Naive thymus-derived CD8-positive, alpha-beta T cell (primary cell): ENCODE data around the gene CRYBB1. TPM values are rescaled to one million over a fixed set of nuclear protein-coding genes. Genes with fewer than 3 reads are reported as not detected.
A peak's percentile ranks its signal among the peaks of the same experiment; 100 is the strongest.

ENCODE experiments used
- ATAC-seq, 2 donors: fragments of 150-1000 bp; cut with Tn5 transposase in 1 of 2; sonication (Bioruptor Pico), chemical (Tn5 transposase) in 1 of 2; 1 replicate in 1 of 2; 2 replicates in 1 of 2; pipeline ENCODE4 v1.10.0; 2021; ENCODE audit warnings: mild to moderate bottlenecking in 2 of 2, moderate library complexity in 2 of 2
- POLR2A ChIA-PET: fragments of 350-600 bp; sonication (Branson Sonifier 250); formaldehyde crosslinking; loops from one replicate; lab custom pipeline; 2021; ENCODE audit warnings: antibody characterized with exemption; lab: Charles Lee
- DNase-seq, 10 donors: peaks; one replicate each; pipeline versions ENCODE4 v3.0.0 to v3.0.0-alpha.2; 2020 to 2022
- H3K27ac Mint-ChIP-seq, 10 donors: one replicate each; pipeline ENCODE4 v1.8.0; 2020 to 2022; ENCODE audit warnings: mild to moderate bottlenecking in 10 of 10, mixed read lengths in 10 of 10, moderate library complexity in 4 of 10, inconsistent platforms in 1 of 10
- H3K27me3 Mint-ChIP-seq, 5 donors: one replicate each; pipeline ENCODE4 v1.8.0; 2021 to 2022; ENCODE audit warnings: mixed read lengths in 5 of 5
- H3K36me3 Mint-ChIP-seq, 3 donors: one replicate each; pipeline ENCODE4 v1.8.0; 2020 to 2022; ENCODE audit warnings: mixed read lengths in 3 of 3, mild to moderate bottlenecking in 2 of 3, inconsistent platforms in 1 of 3
- H3K4me1 Mint-ChIP-seq, 4 donors: one replicate each; pipeline ENCODE4 v1.8.0; 2021 to 2022; ENCODE audit warnings: mixed read lengths in 4 of 4
- H3K4me3 Mint-ChIP-seq, 10 donors: one replicate each; pipeline ENCODE4 v1.8.0; 2020 to 2022; ENCODE audit warnings: mild to moderate bottlenecking in 10 of 10, mixed read lengths in 10 of 10, moderate library complexity in 6 of 10, inconsistent platforms in 1 of 10
- H3K9me3 Mint-ChIP-seq, 9 donors: one replicate each; pipeline ENCODE4 v1.8.0; 2020 to 2022; ENCODE audit warnings: mixed read lengths in 9 of 9, mild to moderate bottlenecking in 3 of 9, inconsistent platforms in 1 of 9, moderate library complexity in 1 of 9
- polyA plus RNA-seq, 3 donors: library from polyadenylated mRNA; unstranded; fragments of 300-500 nt; fragmentation: Illumina TruSeq; gene quantifications; one replicate each; pipeline ENCODE4 v1.2.3, GENCODE V29; 2021
- total RNA-seq, 8 experiments: library from RNA in 2 of 8; stranded (reverse) in 2 of 8; gene quantifications; one replicate each; pipeline ENCODE4 v1.2.3 and lab custom pipeline; 2021 to 2026

CRYBB1 gene
- total and polyA plus RNA-seq, 5 experiments from 2014 or later: not detected

DNA sequence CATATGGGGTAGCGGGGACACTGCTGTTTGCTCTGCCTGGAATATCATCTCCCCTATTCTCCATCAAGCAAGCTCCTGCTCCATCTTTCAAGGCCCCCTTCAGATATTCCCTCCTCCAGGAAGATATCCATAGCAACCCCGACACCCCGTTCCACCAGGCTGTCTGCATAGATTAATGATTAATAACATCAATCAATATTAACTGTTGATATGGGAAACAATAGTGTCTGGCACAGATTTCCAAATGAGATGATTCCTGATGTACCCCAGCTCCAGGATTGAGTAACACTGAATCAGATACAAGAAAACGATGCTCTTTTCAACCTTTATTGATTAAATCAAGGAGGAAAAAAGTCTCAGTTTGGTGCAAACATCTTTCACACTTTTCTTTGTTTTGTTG is 20.3 kb downstream of the CRYBB1 start:
- POLR2A ChIA-PET: interaction anchor here (0.7 to 1.7 kb wide), 9 partner anchors 10 to 74 kb away, joined by 3 to 13 read pairs (median 3); no protein-coding TSS in a partner anchor

DNA sequence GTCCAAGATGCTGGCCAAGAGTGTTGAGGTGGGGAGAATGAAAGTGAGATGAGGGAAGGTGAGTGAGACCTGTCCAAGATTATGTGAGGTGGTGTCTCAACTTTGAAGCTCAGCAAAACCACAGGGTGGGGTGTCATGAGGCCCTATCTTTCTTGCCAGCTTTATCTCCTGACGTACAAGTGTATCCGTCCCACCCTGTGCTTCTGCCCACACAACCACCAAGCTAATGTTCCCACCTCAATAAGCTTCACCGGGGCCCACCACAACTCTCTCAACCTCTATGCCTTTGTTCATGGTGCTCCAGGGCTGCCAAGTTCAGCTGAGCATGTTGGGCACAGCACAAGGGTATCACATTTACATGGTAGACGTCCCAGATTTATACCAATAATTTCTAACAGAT is 20.8 kb downstream of the CRYBB1 start:
- POLR2A ChIA-PET: interaction anchor here (0.7 to 1.7 kb wide), 9 partner anchors 9 to 74 kb away, joined by 3 to 13 read pairs (median 3); no protein-coding TSS in a partner anchor
- Mint-ChIP-seq H3K4me3 (peak overlapping the region; percentile 11 to 82 (median 66)), H3K27me3 (no peaks in the 10 kb centered on the region), H3K9me3 (no peaks in the 10 kb centered on the region), H3K36me3 (no peaks in the 10 kb centered on the region), H3K27ac (peak overlapping the region; percentile 73 to 97 (median 94)), H3K4me1 (peaks cover 43 to 85% (median 68%) of the 10 kb centered on the region in 4 donors)
- ATAC-seq (peak; percentile 87 to 91), DNase-seq (peak in 8 of 10 donors; percentile 56 to 88 (median 82))

More for the DNA sequence above, 20.3 kb downstream of the CRYBB1 start:
- H3K36me3 Mint-ChIP-seq: no peaks in the 10 kb centered on the region
- H3K27ac Mint-ChIP-seq: peak overlapping the region; percentile 73 to 97 (median 94)
- no peak for DNase-seq
- H3K4me1 Mint-ChIP-seq: peaks cover 38 to 81% (median 64%) of the 10 kb centered on the region in 4 donors
- ATAC-seq: no peak
- H3K4me3 Mint-ChIP-seq: peak overlapping the region; percentile 11 to 82 (median 66)
- H3K9me3 Mint-ChIP-seq: no peaks in the 10 kb centered on the region
- no peaks in the 10 kb centered on the region for H3K27me3 Mint-ChIP-seq

- DNase-seq (no peak), ATAC-seq (no peak)
- Mint-ChIP-seq H3K9me3 (no peaks in the 10 kb centered on the region), H3K36me3 (no peaks in the 10 kb centered on the region), H3K27me3 (no peaks in the 10 kb centered on the region), H3K4me3 (peak overlapping the region in 9 of 10 donors; percentile 32 to 75 (median 56)), H3K27ac (peak overlapping the region; percentile 86 to 97 (median 91)), H3K4me1 (peaks cover 39 to 75% (median 69%) of the 10 kb centered on the region in 4 donors)
- POLR2A ChIA-PET: interaction anchor here (0.9 to 1.5 kb wide), 4 partner anchors 48 to 113 kb away, joined by 3 to 6 read pairs (median 3); no protein-coding TSS in a partner anchor
Measured at GRCh38 chr22:26593763-26594162, 24.1 kb downstream of the CRYBB1 start.

DNA sequence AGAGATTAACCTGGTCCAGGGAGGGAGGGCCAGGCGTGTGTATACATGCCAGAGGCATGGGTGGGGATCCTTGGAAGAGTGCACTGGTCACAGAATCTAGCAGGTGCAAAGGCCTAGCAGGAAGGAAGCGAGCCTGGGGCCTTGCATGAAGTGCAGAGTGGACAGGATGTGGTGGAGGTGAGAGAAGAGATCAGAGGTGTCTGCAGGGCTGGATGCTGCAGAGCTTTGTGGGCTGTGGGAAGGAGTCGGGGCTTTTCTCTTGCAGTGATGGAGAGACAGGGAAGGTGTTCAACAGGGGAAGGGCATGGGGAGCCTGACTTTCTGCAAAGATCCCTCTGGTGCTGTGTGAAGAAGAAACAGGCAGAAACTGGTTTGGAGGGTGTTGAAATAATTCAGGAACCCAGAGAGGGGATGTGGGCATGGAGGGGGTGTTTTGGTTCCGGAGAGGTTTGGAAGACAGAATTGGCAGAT is 25.4 kb downstream of the CRYBB1 start:
- Mint-ChIP-seq H3K27ac (peak overlapping the region; percentile 67 to 95 (median 88)), H3K4me1 (peaks cover 41 to 75% (median 68%) of the 10 kb centered on the region in 4 donors), H3K36me3 (no peaks in the 10 kb centered on the region), H3K4me3 (peak overlapping the region; percentile 42 to 77 (median 71)), H3K9me3 (peaks cover 0 to 3% (median 0%) of the 10 kb centered on the region in 9 donors), H3K27me3 (no peaks in the 10 kb centered on the region)
- POLR2A ChIA-PET: interaction anchor here (0.6 to 2.6 kb wide), 8 partner anchors 12 to 65 kb away, joined by 3 to 16 read pairs (median 4); partner anchors contain the start of gene MIAT
- ATAC-seq (peak; percentile 19 to 57), DNase-seq (peak in 9 of 10 donors; percentile 36 to 76 (median 65))

- POLR2A ChIA-PET: interaction anchor here (0.7 to 4.2 kb wide), 5 partner anchors 11 to 106 kb away, joined by 3 to 19 read pairs (median 9); partner anchors contain the start of genes HPS4 and SRRD
- Mint-ChIP-seq H3K27me3 (no peaks in the 10 kb centered on the region), H3K9me3 (peaks cover 0 to 3% (median 0%) of the 10 kb centered on the region in 9 donors), H3K4me3 (peak within 1 kb of the TSS; percentile 89 to 97 (median 94)), H3K36me3 (no peaks in the 10 kb centered on the region), H3K27ac (peak within 1 kb of the TSS; percentile 90 to 98 (median 96)), H3K4me1 (peaks cover 43 to 86% (median 77%) of the 10 kb centered on the region in 4 donors)
- peak; percentile 69 to 78 for ATAC-seq
- DNase-seq: peak; percentile 68 to 87 (median 80)
Measured at GRCh38 chr22:26589845-26590736, 27.7 kb downstream of the CRYBB1 start, which contains the start of gene TPST2. Gene TPST2 (minus strand): TSS chr22:26590132. CDS start chr22:26541630, 48,502 bp downstream.

DNA sequence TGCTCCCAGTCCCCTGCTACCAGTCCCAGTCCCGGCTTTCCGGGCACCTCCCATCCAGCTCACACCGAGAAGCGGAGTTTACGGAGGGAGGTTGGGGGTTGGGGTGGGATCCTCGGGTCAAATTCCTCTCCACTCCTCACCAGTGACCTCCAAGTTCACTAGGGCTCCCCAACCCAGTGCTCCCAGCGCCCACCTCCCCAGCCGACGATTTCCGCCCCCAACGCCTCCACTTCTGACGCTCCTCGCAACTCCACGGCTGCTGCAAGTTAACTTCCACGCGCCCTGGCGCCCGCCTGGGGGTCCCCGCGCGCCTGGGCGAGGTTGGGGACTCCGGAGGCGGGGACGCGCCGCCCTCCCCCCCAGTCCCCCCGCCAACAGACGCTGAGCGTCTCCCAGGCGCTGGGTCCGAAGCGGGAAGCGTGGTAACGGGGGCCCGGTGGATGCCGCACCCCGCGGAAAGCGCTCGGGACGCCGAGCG is 28.4 kb downstream of the CRYBB1 start:
- Mint-ChIP-seq H3K27me3 (no peaks in the 10 kb centered on the region), H3K36me3 (no peaks in the 10 kb centered on the region), H3K4me3 (peak overlapping the region; percentile 82 to 95 (median 90)), H3K9me3 (peaks cover 0 to 3% (median 0%) of the 10 kb centered on the region in 9 donors), H3K4me1 (peaks cover 49 to 86% (median 78%) of the 10 kb centered on the region in 4 donors), H3K27ac (peak overlapping the region; percentile 74 to 97 (median 94))
- peak; percentile 10 to 33 for ATAC-seq
- POLR2A ChIA-PET: interaction anchor here (1.2 to 4.2 kb wide), 3 partner anchors 11 to 105 kb away, joined by 3 to 19 read pairs (median 9); partner anchors contain the start of genes HPS4 and SRRD
- peak in 7 of 10 donors; percentile 14 to 45 (median 41) for DNase-seq

DNA sequence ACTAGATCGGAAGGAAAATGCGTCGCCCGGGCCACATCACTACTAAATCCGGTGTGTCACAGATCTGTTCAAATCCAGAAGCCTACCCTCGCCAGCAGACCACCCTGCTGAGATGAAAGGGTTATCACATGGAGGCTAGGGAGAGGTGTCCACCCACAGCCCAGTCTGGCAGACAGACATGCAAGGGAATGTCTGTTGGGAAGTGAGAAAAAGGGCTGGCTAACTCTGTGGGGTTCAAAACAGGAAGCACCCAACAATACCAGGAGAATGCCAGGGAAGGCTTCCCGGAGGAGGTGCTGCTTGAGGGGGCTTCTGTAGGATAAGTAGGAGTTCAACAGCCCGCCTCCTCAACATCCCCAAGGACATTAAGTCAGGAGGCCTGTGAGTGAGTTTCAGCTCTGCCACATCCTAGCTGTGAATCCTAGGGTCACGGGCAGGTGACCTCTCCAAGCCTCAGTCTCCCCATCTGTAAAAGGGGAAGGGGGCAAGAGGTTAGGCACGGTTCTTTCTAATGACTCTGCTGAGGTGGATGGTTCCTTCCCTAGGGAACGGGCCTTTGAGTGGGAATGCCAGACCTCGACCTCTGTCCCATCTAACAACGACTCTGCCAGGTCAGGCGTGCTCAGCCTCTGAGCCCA is 29.0 kb downstream of the CRYBB1 start:
- peaks cover 50 to 86% (median 78%) of the 10 kb centered on the region in 4 donors for H3K4me1 Mint-ChIP-seq
- peak overlapping the region; percentile 84 to 97 (median 94) for H3K27ac Mint-ChIP-seq
- DNase-seq (no peak), ATAC-seq (no peak)
- H3K36me3 Mint-ChIP-seq: peaks cover 0 to 5% (median 0%) of the 10 kb centered on the region in 3 donors
- H3K4me3 Mint-ChIP-seq: peak overlapping the region; percentile 82 to 95 (median 90)
- H3K9me3 Mint-ChIP-seq: peaks cover 0 to 3% (median 0%) of the 10 kb centered on the region in 9 donors
- H3K27me3 Mint-ChIP-seq: no peaks in the 10 kb centered on the region
- POLR2A ChIA-PET: interaction anchor here (0.7 to 4.2 kb wide), 5 partner anchors 8 to 105 kb away, joined by 3 to 19 read pairs (median 8); partner anchors contain the start of genes HPS4 and SRRD

- no peak for ATAC-seq
- peak overlapping the region; percentile 84 to 97 (median 94) for H3K27ac Mint-ChIP-seq
- POLR2A ChIA-PET: interaction anchor here (0.6 to 4.2 kb wide), 7 partner anchors 9 to 84 kb away, joined by 3 to 19 read pairs (median 5); no protein-coding TSS in a partner anchor
- no peak for DNase-seq
- peaks cover 0 to 13% (median 0%) of the 10 kb centered on the region in 3 donors for H3K36me3 Mint-ChIP-seq
- H3K27me3 Mint-ChIP-seq: no peaks in the 10 kb centered on the region
- peak overlapping the region; percentile 82 to 95 (median 90) for H3K4me3 Mint-ChIP-seq
- peaks cover 0 to 3% (median 0%) of the 10 kb centered on the region in 9 donors for H3K9me3 Mint-ChIP-seq
- peaks cover 50 to 83% (median 78%) of the 10 kb centered on the region in 4 donors for H3K4me1 Mint-ChIP-seq
Measured at GRCh38 chr22:26587991-26588613, 29.7 kb downstream of the CRYBB1 start.

- H3K36me3 Mint-ChIP-seq: peaks cover 0 to 26% (median 6%) of the 10 kb centered on the region in 3 donors
Measured at GRCh38 chr22:26586556-26587325, 31.1 kb downstream of the CRYBB1 start.

GRCh38 chr22:26585104-26585790 is 32.6 kb downstream of the CRYBB1 start:
- Mint-ChIP-seq H3K27ac (peak overlapping the region; percentile 67 to 95 (median 90)), H3K4me3 (peak overlapping the region; percentile 39 to 90 (median 72)), H3K36me3 (peaks cover 0 to 37% (median 6%) of the 10 kb centered on the region in 3 donors), H3K27me3 (no peaks in the 10 kb centered on the region), H3K4me1 (peaks cover 42 to 82% (median 81%) of the 10 kb centered on the region in 4 donors), H3K9me3 (peaks cover 0 to 3% (median 0%) of the 10 kb centered on the region in 9 donors)
- DNase-seq (no peak), ATAC-seq (no peak)
- POLR2A ChIA-PET: interaction anchor here (0.5 to 1.9 kb wide), 5 partner anchors 8 to 101 kb away, joined by 3 to 4 read pairs (median 4); partner anchors contain the start of genes HPS4 and SRRD

More at GRCh38 chr22:26586556-26587325, 31.1 kb downstream of the CRYBB1 start:
- H3K27me3 Mint-ChIP-seq: no peaks in the 10 kb centered on the region
- peak overlapping the region; percentile 45 to 90 (median 80) for H3K4me3 Mint-ChIP-seq
- POLR2A ChIA-PET: interaction anchor here (0.6 to 2.2 kb wide), 6 partner anchors 10 to 88 kb away, joined by 3 to 8 read pairs (median 4); no protein-coding TSS in a partner anchor
- ATAC-seq: peak; percentile 33 to 60
- H3K4me1 Mint-ChIP-seq: peaks cover 37 to 78% (median 74%) of the 10 kb centered on the region in 4 donors
- peak overlapping the region; percentile 67 to 96 (median 92) for H3K27ac Mint-ChIP-seq
- H3K9me3 Mint-ChIP-seq: peaks cover 0 to 3% (median 0%) of the 10 kb centered on the region in 9 donors
- DNase-seq: peak in 6 of 10 donors; percentile 31 to 63 (median 44)
